T-helper 17 cell (primary cell): ENCODE data around the gene TSC2. TPM values are rescaled to one million over a fixed set of nuclear protein-coding genes. Genes with fewer than 3 reads are reported as not detected.
A peak's percentile ranks its signal among the peaks of the same experiment; 100 is the strongest.
"Not testable (repeated sequence)": the region's sequence is repeated elsewhere in the genome, so short reads cannot be mapped to it uniquely, and the experiment has no call there.

Experiments used
- ATAC-seq: fragments of 150-1000 bp; cut with Tn5 transposase; 2 replicates; pipeline ENCODE4 v1.10.0; 2021; ENCODE audit warnings: mild to moderate bottlenecking, moderate library complexity
- DNase-seq, 3 donors: peaks; one replicate each; pipeline versions ENCODE4 v3.0.0 to v3.0.0-alpha.2; 2020 to 2021
- H3K9me3 ChIP-seq: one replicate; pipeline ENCODE4 v1.7.0; 2013; ENCODE audit warnings: low read length, mild to moderate bottlenecking; ENCODE audit not compliant: control insufficient read depth, poor library complexity, severe bottlenecking
- H3K27ac Mint-ChIP-seq: one replicate; pipeline ENCODE4 v1.8.0; 2022; ENCODE audit warnings: mild to moderate bottlenecking, moderate library complexity, mixed read lengths
- H3K27me3 Mint-ChIP-seq: one replicate; pipeline ENCODE4 v1.8.0; 2022; ENCODE audit warnings: mixed read lengths
- H3K36me3 Mint-ChIP-seq: one replicate; pipeline ENCODE4 v1.8.0; 2022; ENCODE audit warnings: low read depth, mixed read lengths
- H3K4me1 Mint-ChIP-seq: one replicate; pipeline ENCODE4 v1.8.0; 2022; ENCODE audit warnings: mild to moderate bottlenecking, mixed read lengths
- H3K4me3 Mint-ChIP-seq: one replicate; pipeline ENCODE4 v1.8.0; 2022; ENCODE audit warnings: mild to moderate bottlenecking, moderate library complexity, mixed read lengths
- total RNA-seq, 4 donors: library from RNA in 2 of 4; stranded (reverse) in 2 of 4; gene quantifications; one replicate each; pipeline ENCODE4 v1.2.3 and lab custom pipeline; 2022 to 2026

Gene TSC2
- total RNA-seq, 2 donors from 2014 or later = 123 TPM

- not testable (repeated sequence) for H3K27ac Mint-ChIP-seq, H3K27me3 Mint-ChIP-seq, H3K4me3 Mint-ChIP-seq, DNase-seq, H3K36me3 Mint-ChIP-seq, H3K9me3 ChIP-seq, ATAC-seq
- peaks cover 14% of the 10 kb centered on the region for H3K4me1 Mint-ChIP-seq
These were observed 76.1 kb downstream of the TSC2 start for GRCh38 chr16:2123706-2124376.

GRCh38 chr16:2124377-2124693 lies 76.5 kb downstream of the TSC2 start:
- H3K4me1 Mint-ChIP-seq = peaks cover 14% of the 10 kb centered on the region
- not testable (repeated sequence) for ATAC-seq, H3K9me3 ChIP-seq, H3K36me3 Mint-ChIP-seq, H3K4me3 Mint-ChIP-seq, H3K27ac Mint-ChIP-seq, H3K27me3 Mint-ChIP-seq, DNase-seq

- ATAC-seq, DNase-seq, H3K4me3 Mint-ChIP-seq, H3K36me3 Mint-ChIP-seq, H3K27ac Mint-ChIP-seq, H3K9me3 ChIP-seq, H3K27me3 Mint-ChIP-seq: not testable (repeated sequence)
- peaks cover 14% of the 10 kb centered on the region for H3K4me1 Mint-ChIP-seq
These were observed 77.1 kb downstream of the TSC2 start for GRCh38 chr16:2124694-2125444.

GRCh38 chr16:2125609-2126008 lies 77.8 kb downstream of the TSC2 start:
- H3K4me1 Mint-ChIP-seq = peaks cover 10% of the 10 kb centered on the region
- not testable (repeated sequence) for H3K36me3 Mint-ChIP-seq, H3K4me3 Mint-ChIP-seq, H3K9me3 ChIP-seq, H3K27me3 Mint-ChIP-seq, DNase-seq, H3K27ac Mint-ChIP-seq, ATAC-seq

GRCh38 chr16:2126161-2126743 lies 78.5 kb downstream of the TSC2 start:
- H3K27me3 Mint-ChIP-seq, H3K4me3 Mint-ChIP-seq, DNase-seq, ATAC-seq, H3K27ac Mint-ChIP-seq, H3K9me3 ChIP-seq, H3K36me3 Mint-ChIP-seq: not testable (repeated sequence)
- H3K4me1 Mint-ChIP-seq = peaks cover 10% of the 10 kb centered on the region

- not testable (repeated sequence) for ATAC-seq, H3K36me3 Mint-ChIP-seq, DNase-seq, H3K4me3 Mint-ChIP-seq, H3K27me3 Mint-ChIP-seq, H3K9me3 ChIP-seq
- peaks cover 10% of the 10 kb centered on the region for H3K4me1 Mint-ChIP-seq
- peak overlapping the region; percentile 37 for H3K27ac Mint-ChIP-seq
These were observed 79.3 kb downstream of the TSC2 start for GRCh38 chr16:2126928-2127556.

GRCh38 chr16:2127630-2128280 lies 80.0 kb downstream of the TSC2 start:
- not testable (repeated sequence) for H3K36me3 Mint-ChIP-seq, H3K9me3 ChIP-seq, H3K27me3 Mint-ChIP-seq, H3K4me3 Mint-ChIP-seq
- H3K27ac Mint-ChIP-seq = peak overlapping the region; percentile 37
- peak in 1 of 3 donors; percentile 49 for DNase-seq
- peak; percentile 5 for ATAC-seq
- H3K4me1 Mint-ChIP-seq = peaks cover 10% of the 10 kb centered on the region

GRCh38 chr16:2129251-2129650 lies 81.5 kb downstream of the TSC2 start:
- not testable (repeated sequence) for H3K27me3 Mint-ChIP-seq, H3K4me3 Mint-ChIP-seq, H3K36me3 Mint-ChIP-seq, ATAC-seq, DNase-seq, H3K9me3 ChIP-seq
- peak overlapping the region; percentile 16 for H3K27ac Mint-ChIP-seq
- peaks cover 10% of the 10 kb centered on the region for H3K4me1 Mint-ChIP-seq

- H3K27me3 Mint-ChIP-seq, H3K4me3 Mint-ChIP-seq, ATAC-seq, H3K27ac Mint-ChIP-seq, H3K9me3 ChIP-seq, H3K36me3 Mint-ChIP-seq, DNase-seq: not testable (repeated sequence)
- H3K4me1 Mint-ChIP-seq = peaks cover 12% of the 10 kb centered on the region
These were observed 82.2 kb downstream of the TSC2 start for GRCh38 chr16:2129890-2130447.

GRCh38 chr16:2133797-2134196 lies 86.0 kb downstream of the TSC2 start:
- H3K9me3 ChIP-seq, H3K36me3 Mint-ChIP-seq, H3K4me1 Mint-ChIP-seq, H3K27me3 Mint-ChIP-seq, DNase-seq, H3K27ac Mint-ChIP-seq, ATAC-seq: not testable (repeated sequence)
- peak overlapping the region; percentile 28 for H3K4me3 Mint-ChIP-seq

GRCh38 chr16:2135071-2135470 lies 87.3 kb downstream of the TSC2 start:
- not testable (repeated sequence) for H3K27ac Mint-ChIP-seq, DNase-seq, H3K27me3 Mint-ChIP-seq, ATAC-seq, H3K36me3 Mint-ChIP-seq, H3K9me3 ChIP-seq, H3K4me1 Mint-ChIP-seq
- peak overlapping the region; percentile 86 for H3K4me3 Mint-ChIP-seq

GRCh38 chr16:2135770-2136490 lies 88.1 kb downstream of the TSC2 start, which contains the start of gene PKD1:
TSS of gene PKD1 (minus strand) at chr16:2135898. CDS start at chr16:2135689, 209 bp downstream.
- Mint-ChIP-seq H3K27ac (peak within 1 kb of the TSS; percentile 93), H3K4me1 (peaks cover 12% of the 10 kb centered on the region), H3K4me3 (peak within 1 kb of the TSS; percentile 92)
- not testable (repeated sequence) for H3K9me3 ChIP-seq, H3K27me3 Mint-ChIP-seq, H3K36me3 Mint-ChIP-seq
- DNase-seq = peak; percentile 98 to 100 (median 100)
- ATAC-seq = peak; percentile 83
